HCT116 (cell line): ENCODE results near the gene EEFSEC. TPM values are rescaled to one million over a fixed set of nuclear protein-coding genes. Genes with fewer than 3 reads are reported as not detected.

Source experiments
- ATAC-seq: fragments of 200-7000 bp; cut with Tn5 transposase; 2 replicates; pipeline ENCODE4 v1.9.1; 2020; ENCODE audit warnings: mild to moderate bottlenecking, moderate library complexity
- BruUV-seq: library from RNA; stranded (reverse); fragments of 400-500 nt; replicated peaks from 2 replicates; lab custom pipeline; 2021; lab: Mats Ljungman, UMichigan
- CTCF ChIA-PET: fragments of 300-600 bp; sonication (Branson Sonifier 250); formaldehyde crosslinking; loops from one replicate; lab custom pipeline; 2021; ENCODE audit warnings: antibody characterized with exemption; lab: Charles Lee
- POLR2A ChIA-PET: fragments of 300-600, 350-600 bp; sonication (Branson Sonifier 250); formaldehyde crosslinking; loops from one replicate; lab custom pipeline; 2021; ENCODE audit warnings: antibody characterized with exemption; lab: Charles Lee
- RAD21 ChIA-PET, 2 experiments: fragments of 300-600 bp; sonication (Branson Sonifier 250); formaldehyde crosslinking; loops; one replicate each; lab custom pipeline; 2023; ENCODE audit warnings: low total read pairs in 2 of 2; ENCODE audit not compliant: uncharacterized antibody in 2 of 2, unreplicated experiment in 2 of 2, low non-redundant PET in 1 of 2; lab: Charles Lee
- DNase-seq: peaks from one replicate; pipeline ENCODE4 v3.0.0-alpha.2; 2010; ENCODE audit warnings: low read depth, low spot score
- H2AFZ ChIP-seq: fragments of 200-600 bp; shearing (Covaris generic), sonication (generic); 2 replicates; pipeline ENCODE4 v1.6.1; 2017; ENCODE audit warnings: low read depth, mixed run types, mixed read lengths, antibody characterized with exemption, low read length; ENCODE audit not compliant: poor library complexity, severe bottlenecking
- H3K27ac ChIP-seq: 2 replicates; pipeline ENCODE4 v1.5.1; 2012; ENCODE audit warnings: low read depth, low read length
- H3K27me3 ChIP-seq: fragments of 200-600 bp; sonication (generic); 2 replicates; pipeline ENCODE4 v1.6.1; 2016; ENCODE audit warnings: mixed run types, low read length, mixed read lengths; ENCODE audit not compliant: insufficient read depth
- H3K36me3 ChIP-seq, 2 experiments: fragments of 200-500 bp in 1 of 2; fragments of 200-600 bp in 1 of 2; sonication (Bioruptor generic) in 1 of 2; sonication (generic) in 1 of 2; 2 replicates each; pipeline versions ENCODE4 v1.5.1 to v1.6.1; 2014 to 2016; ENCODE audit warnings: low read length in 2 of 2, inconsistent platforms in 1 of 2, mixed read lengths in 1 of 2, mixed run types in 1 of 2; ENCODE audit not compliant: insufficient read depth in 2 of 2, control insufficient read depth in 1 of 2
- H3K4me1 ChIP-seq, 2 experiments: fragments of 200-600 bp in 1 of 2; sonication (generic) in 1 of 2; 2 replicates each; pipeline versions ENCODE4 v1.5.1 to v1.6.1; 2012 to 2017; ENCODE audit warnings: low read length in 2 of 2, inconsistent platforms in 1 of 2, mild to moderate bottlenecking in 1 of 2, mixed read lengths in 1 of 2, mixed run types in 1 of 2, moderate library complexity in 1 of 2; ENCODE audit not compliant: insufficient read depth in 2 of 2, control insufficient read depth in 1 of 2
- H3K4me2 ChIP-seq: fragments of 200-600 bp; sonication (generic); 2 replicates; pipeline ENCODE4 v1.6.1; 2017; ENCODE audit warnings: mixed run types, low read length, mixed read lengths
- H3K4me3 ChIP-seq, 2 experiments: fragments of 200-600 bp in 1 of 2; sonication (generic) in 1 of 2; replicated peaks in 1 of 2; 2 replicates each; pipeline ENCODE4 v1.5.1; 2011 to 2016; ENCODE audit warnings: low read length in 2 of 2, control low read depth in 1 of 2, low read depth in 1 of 2, mild to moderate bottlenecking in 1 of 2, mixed read lengths in 1 of 2, mixed run types in 1 of 2
- H3K79me2 ChIP-seq: fragments of 200-600 bp; sonication (generic); 2 replicates; pipeline ENCODE4 v1.6.1; 2017; ENCODE audit warnings: mild to moderate bottlenecking, mixed run types, low read length, moderate library complexity, mixed read lengths; ENCODE audit not compliant: insufficient read depth
- H3K9ac ChIP-seq: fragments of 200-600 bp; sonication (generic); 2 replicates; pipeline ENCODE4 v1.6.1; 2016; ENCODE audit warnings: low read length, mixed read lengths
- H3K9me2 ChIP-seq: fragments of 200-600 bp; sonication (generic), shearing (Covaris generic); 2 replicates; pipeline ENCODE4 v1.6.1; 2017; ENCODE audit warnings: mixed run types, mild to moderate bottlenecking, moderate library complexity; ENCODE audit not compliant: insufficient read depth
- H3K9me3 ChIP-seq, 2 experiments: fragments of 200-500 bp in 1 of 2; fragments of 200-600 bp in 1 of 2; sonication (Bioruptor generic) in 1 of 2; sonication (generic) in 1 of 2; 2 replicates each; pipeline ENCODE4 v1.6.1; 2014 to 2017; ENCODE audit warnings: low read length in 2 of 2, mixed read lengths in 2 of 2, inconsistent platforms in 1 of 2, low read depth in 1 of 2, mild to moderate bottlenecking in 1 of 2, mixed run types in 1 of 2, moderate library complexity in 1 of 2; ENCODE audit not compliant: control insufficient read depth in 1 of 2, insufficient read depth in 1 of 2
- H4K20me1 ChIP-seq: fragments of 200-600 bp; sonication (generic), shearing (Covaris generic); 2 replicates; pipeline ENCODE4 v1.6.1; 2017; ENCODE audit warnings: mixed run types, mild to moderate bottlenecking, moderate library complexity; ENCODE audit not compliant: insufficient read depth
- CBX3 ChIP-seq: IDR thresholded peaks from 2 replicates; pipeline ENCODE4 v1.6.1; 2012; ENCODE audit warnings: low read depth
- CEBPB ChIP-seq: IDR thresholded peaks from 2 replicates; pipeline ENCODE4 v1.6.1; 2012; ENCODE audit warnings: low read depth
- EGR1 ChIP-seq: IDR thresholded peaks from 2 replicates; pipeline ENCODE4 v1.6.1; 2012; ENCODE audit warnings: low read depth
- ELF1 ChIP-seq: IDR thresholded peaks from 2 replicates; pipeline ENCODE4 v1.6.1; 2012; ENCODE audit warnings: low read depth, borderline replicate concordance
- EZH2 ChIP-seq: fragments of 200-600 bp; sonication (generic); IDR thresholded peaks from 2 replicates; pipeline ENCODE4 v1.6.1; 2017; ENCODE audit warnings: antibody characterized with exemption, mixed run types
- EZH2phosphoT487 ChIP-seq: fragments of 200-600 bp; IDR thresholded peaks from 2 replicates; pipeline ENCODE4 v1.6.1; 2018; ENCODE audit warnings: antibody characterized with exemption, borderline replicate concordance
- FOSL1 ChIP-seq: IDR thresholded peaks from 2 replicates; pipeline ENCODE4 v1.6.1; 2012; ENCODE audit warnings: low read depth
- JUND ChIP-seq: IDR thresholded peaks from 2 replicates; pipeline ENCODE4 v1.6.1; 2012
- POLR2A ChIP-seq: IDR thresholded peaks from 2 replicates; pipeline ENCODE4 v1.7.0; 2011; ENCODE audit warnings: borderline replicate concordance; ENCODE audit not compliant: insufficient read depth, insufficient read length; ENCODE audit errors: extremely low read depth
- SIN3A ChIP-seq: IDR thresholded peaks from 2 replicates; pipeline ENCODE4 v1.6.1; 2012; ENCODE audit warnings: low read depth
- SRF ChIP-seq: IDR thresholded peaks from 2 replicates; pipeline ENCODE4 v1.6.1; 2012; ENCODE audit warnings: low read depth
- TCF7L2 ChIP-seq: IDR thresholded peaks from 2 replicates; pipeline ENCODE4 v1.7.0; 2011; ENCODE audit warnings: borderline replicate concordance, inconsistent platforms; ENCODE audit not compliant: insufficient read depth, insufficient read length; ENCODE audit errors: extremely low read depth
- YY1 ChIP-seq: IDR thresholded peaks from 2 replicates; pipeline ENCODE4 v1.6.1; 2011; ENCODE audit warnings: low read length, low read depth, moderate library complexity, mild to moderate bottlenecking; ENCODE audit not compliant: insufficient replicate concordance; ENCODE audit errors: extremely low read depth
- ZFX ChIP-seq: fragments of 450-650 bp; IDR thresholded peaks from 2 replicates; pipeline ENCODE4 v1.6.1; 2017
- ZNF274 ChIP-seq: fragments of 200-500 bp; sonication (Bioruptor generic); IDR thresholded peaks from 2 replicates; pipeline ENCODE4 v1.6.1; 2014; ENCODE audit warnings: mild to moderate bottlenecking, low read depth, low read length, inconsistent platforms
- intact Hi-C: fragments of 100-400 bp; cut with micrococcal nuclease; formaldehyde crosslinking; loops from 2 replicates; pipeline ENCODE4 v1.10.0; 2022
- total RNA-seq: library from RNA; stranded (reverse); gene quantifications from one replicate; pipeline ENCODE4 v1.2.1, GENCODE V29; 2021; ENCODE audit not compliant: unreplicated experiment
- TF ChIP-seq, protein P1 (sequence below): IDR thresholded peaks from 2 replicates; pipeline ENCODE4 v1.6.1; 2012
- TF ChIP-seq, protein P2 (sequence below): IDR thresholded peaks from 2 replicates; pipeline ENCODE4 v1.6.1; 2011; ENCODE audit warnings: mild to moderate bottlenecking, low read length, moderate library complexity; ENCODE audit not compliant: insufficient replicate concordance; ENCODE audit errors: extremely low read depth
- TF ChIP-seq, protein P3 (sequence below): IDR thresholded peaks from 2 replicates; pipeline ENCODE4 v1.6.1; 2012
- TF ChIP-seq, protein P4 (sequence below): IDR thresholded peaks from 2 replicates; pipeline ENCODE4 v1.6.1; 2012; ENCODE audit warnings: low read depth

Gene EEFSEC
- total RNA-seq, 1 experiment from 2014 or later = 16.1 TPM

DNA sequence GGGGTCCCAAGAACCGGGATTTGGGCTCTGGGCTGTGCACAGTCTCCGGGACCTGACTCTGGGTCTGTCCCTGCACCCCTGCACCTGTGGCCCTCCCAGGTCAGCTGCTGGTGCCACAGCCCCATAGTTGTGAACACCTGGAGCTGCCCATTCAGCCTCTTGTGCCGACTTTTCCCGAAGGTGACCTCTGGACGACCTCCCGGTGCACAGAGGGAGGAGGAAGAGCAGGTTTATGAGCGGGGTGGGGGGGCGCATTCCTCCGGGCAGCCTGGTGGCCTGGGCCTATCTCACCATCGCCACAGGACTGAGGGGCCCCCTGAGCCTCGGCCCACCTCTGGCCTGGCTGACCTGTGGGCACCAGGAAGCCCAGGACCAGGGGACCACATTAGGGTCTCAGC, 268.2 kb downstream of the EEFSEC start (continued):
- TF ChIP-seq SRF (no peak), TCF7L2 (no peak), EZH2phosphoT487 (no peak), FOSL1 (no peak)
- TF ChIP-seq, protein P1, sequence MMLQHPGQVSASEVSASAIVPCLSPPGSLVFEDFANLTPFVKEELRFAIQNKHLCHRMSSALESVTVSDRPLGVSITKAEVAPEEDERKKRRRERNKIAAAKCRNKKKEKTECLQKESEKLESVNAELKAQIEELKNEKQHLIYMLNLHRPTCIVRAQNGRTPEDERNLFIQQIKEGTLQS = no peak

DNA sequence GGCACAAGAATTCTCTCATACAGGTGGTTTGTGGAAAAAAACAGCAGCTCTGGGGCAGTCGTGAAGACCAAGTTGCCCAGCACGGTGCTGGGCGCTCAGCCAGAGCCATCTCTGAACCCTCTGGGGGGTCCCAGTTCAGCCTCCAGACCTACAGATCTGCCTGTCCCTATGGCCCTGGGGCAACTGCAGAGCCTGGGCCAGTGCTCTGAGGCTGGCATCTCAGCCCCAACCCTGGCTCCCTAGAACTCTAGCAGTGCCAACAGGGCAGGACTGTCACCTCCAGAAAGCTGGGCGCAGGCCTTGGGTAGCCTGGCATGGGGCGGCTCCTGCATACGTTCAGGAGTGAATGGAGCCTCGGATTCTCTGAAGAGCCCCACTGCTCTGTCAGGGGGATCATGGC, 268.7 kb downstream of the EEFSEC start:
- RAD21 ChIA-PET = no interaction called here
- Histone ChIP-seq H4K20me1 (no peaks in the 10 kb centered on the region), H2AFZ (no peak overlapping the region), H3K9ac (no peak overlapping the region), H3K4me1 (peaks cover 55 to 77% of the 10 kb centered on the region in 2 experiments), H3K4me3 (no peak overlapping the region), H3K9me3 (peaks cover 0 to 11% of the 10 kb centered on the region in 2 experiments; a peak in 1 of 4 replicates), H3K9me2 (no peaks in the 10 kb centered on the region), H3K27me3 (peaks cover 15% of the 10 kb centered on the region), H3K36me3 (no peaks in the 10 kb centered on the region), H3K79me2 (no peaks in the 10 kb centered on the region), H3K4me2 (peak overlapping the region; percentile 12; the same call in 1 of the 2 replicates), H3K27ac (peak overlapping the region; percentile 18; the same call in 1 of the 2 replicates)
- no TSS peak for BruUV-seq
- CTCF ChIA-PET = no interaction called here
- DNase-seq = no peak
- POLR2A ChIA-PET = no interaction called here
- TF ChIP-seq, protein P2, sequence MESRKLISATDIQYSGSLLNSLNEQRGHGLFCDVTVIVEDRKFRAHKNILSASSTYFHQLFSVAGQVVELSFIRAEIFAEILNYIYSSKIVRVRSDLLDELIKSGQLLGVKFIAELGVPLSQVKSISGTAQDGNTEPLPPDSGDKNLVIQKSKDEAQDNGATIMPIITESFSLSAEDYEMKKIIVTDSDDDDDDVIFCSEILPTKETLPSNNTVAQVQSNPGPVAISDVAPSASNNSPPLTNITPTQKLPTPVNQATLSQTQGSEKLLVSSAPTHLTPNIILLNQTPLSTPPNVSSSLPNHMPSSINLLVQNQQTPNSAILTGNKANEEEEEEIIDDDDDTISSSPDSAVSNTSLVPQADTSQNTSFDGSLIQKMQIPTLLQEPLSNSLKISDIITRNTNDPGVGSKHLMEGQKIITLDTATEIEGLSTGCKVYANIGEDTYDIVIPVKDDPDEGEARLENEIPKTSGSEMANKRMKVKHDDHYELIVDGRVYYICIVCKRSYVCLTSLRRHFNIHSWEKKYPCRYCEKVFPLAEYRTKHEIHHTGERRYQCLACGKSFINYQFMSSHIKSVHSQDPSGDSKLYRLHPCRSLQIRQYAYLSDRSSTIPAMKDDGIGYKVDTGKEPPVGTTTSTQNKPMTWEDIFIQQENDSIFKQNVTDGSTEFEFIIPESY = no peak
- TF ChIP-seq EZH2phosphoT487 (no peak), POLR2A (no peak), ZFX (no peak), SRF (no peak), YY1 (no peak), FOSL1 (no peak), EZH2 (no peak), CEBPB (no peak), ELF1 (no peak), EGR1 (no peak), CBX3 (no peak), SIN3A (no peak), JUND (no peak), ZNF274 (no peak)
- TF ChIP-seq, protein P1 = no peak
- TF ChIP-seq, protein P3, sequence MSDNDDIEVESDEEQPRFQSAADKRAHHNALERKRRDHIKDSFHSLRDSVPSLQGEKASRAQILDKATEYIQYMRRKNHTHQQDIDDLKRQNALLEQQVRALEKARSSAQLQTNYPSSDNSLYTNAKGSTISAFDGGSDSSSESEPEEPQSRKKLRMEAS = no peak
- TF ChIP-seq, protein P4, sequence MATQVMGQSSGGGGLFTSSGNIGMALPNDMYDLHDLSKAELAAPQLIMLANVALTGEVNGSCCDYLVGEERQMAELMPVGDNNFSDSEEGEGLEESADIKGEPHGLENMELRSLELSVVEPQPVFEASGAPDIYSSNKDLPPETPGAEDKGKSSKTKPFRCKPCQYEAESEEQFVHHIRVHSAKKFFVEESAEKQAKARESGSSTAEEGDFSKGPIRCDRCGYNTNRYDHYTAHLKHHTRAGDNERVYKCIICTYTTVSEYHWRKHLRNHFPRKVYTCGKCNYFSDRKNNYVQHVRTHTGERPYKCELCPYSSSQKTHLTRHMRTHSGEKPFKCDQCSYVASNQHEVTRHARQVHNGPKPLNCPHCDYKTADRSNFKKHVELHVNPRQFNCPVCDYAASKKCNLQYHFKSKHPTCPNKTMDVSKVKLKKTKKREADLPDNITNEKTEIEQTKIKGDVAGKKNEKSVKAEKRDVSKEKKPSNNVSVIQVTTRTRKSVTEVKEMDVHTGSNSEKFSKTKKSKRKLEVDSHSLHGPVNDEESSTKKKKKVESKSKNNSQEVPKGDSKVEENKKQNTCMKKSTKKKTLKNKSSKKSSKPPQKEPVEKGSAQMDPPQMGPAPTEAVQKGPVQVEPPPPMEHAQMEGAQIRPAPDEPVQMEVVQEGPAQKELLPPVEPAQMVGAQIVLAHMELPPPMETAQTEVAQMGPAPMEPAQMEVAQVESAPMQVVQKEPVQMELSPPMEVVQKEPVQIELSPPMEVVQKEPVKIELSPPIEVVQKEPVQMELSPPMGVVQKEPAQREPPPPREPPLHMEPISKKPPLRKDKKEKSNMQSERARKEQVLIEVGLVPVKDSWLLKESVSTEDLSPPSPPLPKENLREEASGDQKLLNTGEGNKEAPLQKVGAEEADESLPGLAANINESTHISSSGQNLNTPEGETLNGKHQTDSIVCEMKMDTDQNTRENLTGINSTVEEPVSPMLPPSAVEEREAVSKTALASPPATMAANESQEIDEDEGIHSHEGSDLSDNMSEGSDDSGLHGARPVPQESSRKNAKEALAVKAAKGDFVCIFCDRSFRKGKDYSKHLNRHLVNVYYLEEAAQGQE = no peak
- ATAC-seq = no peak
- intact Hi-C loops = loop anchor here (10.0 kb wide), 1 partner anchor 197 kb away; no protein-coding TSS in a partner anchor
